SK-N-SH (cell line): ENCODE results near the gene KCNIP4. TPM values are rescaled to one million over a fixed set of nuclear protein-coding genes. Genes with fewer than 3 reads are reported as not detected.

ENCODE experiments used
- CTCF ChIA-PET: fragments of 300-600, 350-600 bp; formaldehyde crosslinking; extraction: SDS; loops from one replicate; lab custom pipeline; 2021; lab: Yijun Ruan, JAX
- POLR2A ChIA-PET: fragments of 350-600 bp; sonication (Branson Sonifier 250); formaldehyde crosslinking; extraction: SDS; loops from one replicate; lab custom pipeline; 2020; ENCODE audit warnings: antibody characterized with exemption, inconsistent platforms; lab: Yijun Ruan, JAX
- DNase-seq: peaks from one replicate; pipeline ENCODE4 v3.0.0; 2012
- H2AFZ ChIP-seq: fragments of 200-600 bp; sonication (generic); 2 replicates; pipeline ENCODE4 v1.8.1; 2016; ENCODE audit warnings: antibody characterized with exemption, mild to moderate bottlenecking, low read depth
- H3F3A ChIP-seq: fragments of 200-600 bp; sonication (generic); replicated peaks from 2 replicates; pipeline ENCODE3; 2016; ENCODE audit warnings: antibody characterized with exemption, mild to moderate bottlenecking; ENCODE audit not compliant: insufficient read depth
- H3K27ac ChIP-seq, 2 experiments: fragments of 200-500 bp in 1 of 2; fragments of 200-600 bp in 1 of 2; sonication (Bioruptor generic) in 1 of 2; sonication (generic), shearing (Covaris generic) in 1 of 2; 2 replicates each; pipeline versions ENCODE4 v1.5.1 to v1.6.1; 2014 to 2016; ENCODE audit warnings: low read depth in 2 of 2, inconsistent platforms in 1 of 2, low read length in 1 of 2, mild to moderate bottlenecking in 1 of 2, mixed read lengths in 1 of 2
- H3K27me3 ChIP-seq: fragments of 200-600 bp; sonication (generic), shearing (Covaris generic); 2 replicates; pipeline ENCODE4 v1.6.1; 2016; ENCODE audit warnings: mixed run types; ENCODE audit not compliant: insufficient read depth
- H3K36me3 ChIP-seq, 2 experiments: fragments of 200-500 bp in 1 of 2; fragments of 200-600 bp in 1 of 2; sonication (Bioruptor generic) in 1 of 2; sonication (generic) in 1 of 2; replicated peaks in 1 of 2; 2 replicates each; pipeline versions ENCODE3 to v1.5.1; 2014 to 2016; ENCODE audit warnings: low read length in 1 of 2, mild to moderate bottlenecking in 1 of 2; ENCODE audit not compliant: insufficient read depth in 2 of 2, control insufficient read depth in 1 of 2
- H3K4me1 ChIP-seq, 2 experiments: fragments of 200-500 bp in 1 of 2; fragments of 200-600 bp in 1 of 2; sonication (Bioruptor generic) in 1 of 2; sonication (generic), shearing (Covaris generic) in 1 of 2; 2 replicates each; pipeline versions ENCODE4 v1.5.1 to v1.6.1; 2014 to 2016; ENCODE audit warnings: low read depth in 1 of 2, low read length in 1 of 2, mixed run types in 1 of 2; ENCODE audit not compliant: insufficient read depth in 2 of 2, control insufficient read depth in 1 of 2
- H3K4me2 ChIP-seq: fragments of 200-600 bp; sonication (generic), shearing (Covaris generic); 2 replicates; pipeline ENCODE4 v1.6.1; 2017; ENCODE audit warnings: mixed run types
- H3K4me3 ChIP-seq, 2 experiments: fragments of 200-500 bp in 1 of 2; fragments of 200-600 bp in 1 of 2; sonication (Bioruptor generic) in 1 of 2; sonication (generic), shearing (Covaris generic) in 1 of 2; 2 replicates each; pipeline versions ENCODE4 v1.5.1 to v1.8.1; 2014 to 2016; ENCODE audit warnings: low read depth in 2 of 2, inconsistent platforms in 1 of 2, low read length in 1 of 2, mild to moderate bottlenecking in 1 of 2, mixed read lengths in 1 of 2, moderate library complexity in 1 of 2
- H3K79me2 ChIP-seq: fragments of 200-600 bp; sonication (generic); 2 replicates; pipeline ENCODE4 v1.8.1; 2017; ENCODE audit warnings: mild to moderate bottlenecking; ENCODE audit not compliant: insufficient read depth
- H3K9ac ChIP-seq: fragments of 200-600 bp; sonication (generic); 2 replicates; pipeline ENCODE4 v1.6.1; 2017; ENCODE audit warnings: mixed run types
- H3K9me2 ChIP-seq: fragments of 200-600 bp; sonication (generic); 2 replicates; pipeline ENCODE4 v1.6.1; 2017; ENCODE audit warnings: mixed run types
- H3K9me3 ChIP-seq: fragments of 200-600 bp; sonication (generic); 2 replicates; pipeline ENCODE4 v1.6.1; 2017; ENCODE audit warnings: mixed run types, mild to moderate bottlenecking, moderate library complexity
- H4K20me1 ChIP-seq: fragments of 200-600 bp; sonication (generic); 2 replicates; pipeline ENCODE4 v1.6.1; 2017; ENCODE audit warnings: mild to moderate bottlenecking, mixed run types; ENCODE audit not compliant: insufficient read depth
- EP300 ChIP-seq, 2 experiments: IDR thresholded peaks; 2 replicates each; pipeline versions ENCODE4 v1.4.0 to v1.6.1; 2012; ENCODE audit warnings: borderline replicate concordance in 1 of 2, low read depth in 1 of 2, low read length in 1 of 2
- FOSL2 ChIP-seq: IDR thresholded peaks from 2 replicates; pipeline ENCODE4 v1.4.0; 2012; ENCODE audit warnings: low read depth, mild to moderate bottlenecking, moderate library complexity, borderline replicate concordance
- FOXJ3 ChIP-seq: sonication (generic); formaldehyde crosslinking; IDR thresholded peaks from 2 replicates; pipeline ENCODE4 v1.5.1; 2020; ENCODE audit warnings: mild to moderate bottlenecking, missing genetic modification reagents
- GABPA ChIP-seq: IDR thresholded peaks from 2 replicates; pipeline ENCODE4 v1.4.0; 2012; ENCODE audit warnings: low read depth, mild to moderate bottlenecking
- GATA2 ChIP-seq: sonication (generic); formaldehyde crosslinking; IDR thresholded peaks from 2 replicates; pipeline ENCODE4 v1.5.0; 2020; ENCODE audit warnings: mild to moderate bottlenecking, missing genetic modification reagents
- NRF1 ChIP-seq: IDR thresholded peaks from 2 replicates; pipeline ENCODE4 v1.6.1; 2012; ENCODE audit warnings: low read depth, mild to moderate bottlenecking, low read length
- PBX3 ChIP-seq: IDR thresholded peaks from 2 replicates; pipeline ENCODE4; 2012
- RAD21 ChIP-seq: IDR thresholded peaks from 2 replicates; pipeline ENCODE4 v1.6.1; 2012; ENCODE audit warnings: mild to moderate bottlenecking, low read length
- SIN3A ChIP-seq: IDR thresholded peaks from 2 replicates; pipeline ENCODE4 v1.6.1; 2012; ENCODE audit warnings: low read depth, mild to moderate bottlenecking, low read length, moderate library complexity, borderline replicate concordance
- SMC3 ChIP-seq: IDR thresholded peaks from 2 replicates; pipeline ENCODE4 v1.6.1; 2012; ENCODE audit warnings: low read depth, low read length, improper control_type of control experiment
- TCF12 ChIP-seq: IDR thresholded peaks from 2 replicates; pipeline ENCODE4 v1.4.0; 2012
- TEAD4 ChIP-seq: IDR thresholded peaks from 2 replicates; pipeline ENCODE4 v1.4.0; 2012; ENCODE audit warnings: mild to moderate bottlenecking, borderline replicate concordance; ENCODE audit not compliant: insufficient read depth
- YY1 ChIP-seq: IDR thresholded peaks from 2 replicates; pipeline ENCODE4 v1.4.0; 2012; ENCODE audit warnings: low read depth, mild to moderate bottlenecking
- WGBS: methylation state at CpG from one replicate; pipeline ENCODE4 v1.1.6; 2017; ENCODE audit warnings: low lambda C conversion rate; 5-methylcytosine and 5-hydroxymethylcytosine counted together
- polyA plus RNA-seq, 3 experiments: library from polyadenylated mRNA; depleted of rRNA; stranded (reverse); fragments of >200 nt; gene quantifications; 2 replicates each; pipeline ENCODE4 v1.2.3, GENCODE V29; 2012
- TF ChIP-seq, protein P1 (sequence below): fragments of 150-350 bp; IDR thresholded peaks from 2 replicates; pipeline ENCODE4 v1.6.1; 2017; ENCODE audit warnings: antibody characterized with exemption, low read length, low read depth, borderline replicate concordance
- TF ChIP-seq, protein P2 (sequence below): fragments of 150-350 bp; IDR thresholded peaks from 2 replicates; pipeline ENCODE4 v1.6.1; 2016; ENCODE audit warnings: mild to moderate bottlenecking, low read depth, low read length
- TF ChIP-seq, protein P3 (sequence below): IDR thresholded peaks from 2 replicates; pipeline ENCODE4 v1.6.1; 2012; ENCODE audit warnings: mild to moderate bottlenecking, low read depth, low read length, moderate library complexity

Gene KCNIP4
- polyA plus RNA-seq, 1 of the 3 experiments (the other 2 are of a cell fraction) = 0.18 TPM

GRCh38 chr4:21117541-21118180 is 830.9 kb downstream of the KCNIP4 start:
- Histone ChIP-seq H4K20me1 (no peaks in the 10 kb centered on the region), H3K27me3 (no peaks in the 10 kb centered on the region), H3K79me2 (no peaks in the 10 kb centered on the region), H3F3A (peaks cover 9% of the 10 kb centered on the region), H3K9me2 (no peaks in the 10 kb centered on the region), H3K27ac (no peak overlapping the region), H3K4me1 (peaks cover 6 to 12% of the 10 kb centered on the region in 2 experiments; a peak in 1 of 4 replicates), H3K36me3 (no peaks in the 10 kb centered on the region), H3K4me2 (no peak overlapping the region), H3K4me3 (no peak overlapping the region), H3K9ac (no peak overlapping the region), H3K9me3 (no peaks in the 10 kb centered on the region), H2AFZ (no peak overlapping the region)
- 64% methylated on average over 7 of the region's 7 CpGs for WGBS
- no peak for TF ChIP-seq FOSL2
- ChIA-PET POLR2A (no interaction called here), CTCF (no interaction called here)
- no peak for DNase-seq

GRCh38 chr4:21113496-21114223 is 834.9 kb downstream of the KCNIP4 start:
- Histone ChIP-seq H3K36me3 (no peaks in the 10 kb centered on the region), H3K4me1 (peaks cover 6 to 12% of the 10 kb centered on the region in 2 experiments; a peak in 1 of 4 replicates), H2AFZ (no peak overlapping the region), H3K4me3 (no peak overlapping the region), H3K9me2 (no peaks in the 10 kb centered on the region), H3K9me3 (no peaks in the 10 kb centered on the region), H3F3A (peaks cover 9% of the 10 kb centered on the region), H3K4me2 (peak overlapping the region; percentile 55; the same call in 1 of the 2 replicates), H4K20me1 (no peaks in the 10 kb centered on the region), H3K27ac (peak overlapping the region; percentile 64 to 86; a peak in 3 of 4 replicates), H3K9ac (no peak overlapping the region), H3K79me2 (no peaks in the 10 kb centered on the region), H3K27me3 (no peaks in the 10 kb centered on the region)
- POLR2A ChIA-PET = no interaction called here
- CTCF ChIA-PET = interaction anchor here (0.6 to 1.6 kb wide), 3 partner anchors 12 to 340 kb away, joined by 3 to 8 read pairs (median 4); no protein-coding TSS in a partner anchor
- 18% methylated on average over 3 of the region's 3 CpGs for WGBS
- peak; percentile 54 for DNase-seq
- TF ChIP-seq, protein P1, sequence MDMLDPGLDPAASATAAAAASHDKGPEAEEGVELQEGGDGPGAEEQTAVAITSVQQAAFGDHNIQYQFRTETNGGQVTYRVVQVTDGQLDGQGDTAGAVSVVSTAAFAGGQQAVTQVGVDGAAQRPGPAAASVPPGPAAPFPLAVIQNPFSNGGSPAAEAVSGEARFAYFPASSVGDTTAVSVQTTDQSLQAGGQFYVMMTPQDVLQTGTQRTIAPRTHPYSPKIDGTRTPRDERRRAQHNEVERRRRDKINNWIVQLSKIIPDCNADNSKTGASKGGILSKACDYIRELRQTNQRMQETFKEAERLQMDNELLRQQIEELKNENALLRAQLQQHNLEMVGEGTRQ = no peak
- TF ChIP-seq GABPA = no peak
- no peak for TF ChIP-seq FOXJ3
- no peak for TF ChIP-seq FOSL2
- no peak for TF ChIP-seq SMC3
- TF ChIP-seq, protein P2, sequence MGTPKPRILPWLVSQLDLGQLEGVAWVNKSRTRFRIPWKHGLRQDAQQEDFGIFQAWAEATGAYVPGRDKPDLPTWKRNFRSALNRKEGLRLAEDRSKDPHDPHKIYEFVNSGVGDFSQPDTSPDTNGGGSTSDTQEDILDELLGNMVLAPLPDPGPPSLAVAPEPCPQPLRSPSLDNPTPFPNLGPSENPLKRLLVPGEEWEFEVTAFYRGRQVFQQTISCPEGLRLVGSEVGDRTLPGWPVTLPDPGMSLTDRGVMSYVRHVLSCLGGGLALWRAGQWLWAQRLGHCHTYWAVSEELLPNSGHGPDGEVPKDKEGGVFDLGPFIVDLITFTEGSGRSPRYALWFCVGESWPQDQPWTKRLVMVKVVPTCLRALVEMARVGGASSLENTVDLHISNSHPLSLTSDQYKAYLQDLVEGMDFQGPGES = no peak
- TF ChIP-seq EP300 (IDR thresholded peaks at IDR 0.05; ENCODE audit: borderline replicate concordance in 1 of 2, low read depth in 1 of 2, low read length in 1 of 2) = 0 out of 4 replicates have a peak, but pooled peaks of 1 of the 2 experiments have one; percentile 6
- no peak; the same call in 1 of the 2 replicates for TF ChIP-seq PBX3
- no peak for TF ChIP-seq RAD21
- TF ChIP-seq TCF12 = peak; percentile 59; the same call in 1 of the 2 replicates
- TF ChIP-seq, protein P3, sequence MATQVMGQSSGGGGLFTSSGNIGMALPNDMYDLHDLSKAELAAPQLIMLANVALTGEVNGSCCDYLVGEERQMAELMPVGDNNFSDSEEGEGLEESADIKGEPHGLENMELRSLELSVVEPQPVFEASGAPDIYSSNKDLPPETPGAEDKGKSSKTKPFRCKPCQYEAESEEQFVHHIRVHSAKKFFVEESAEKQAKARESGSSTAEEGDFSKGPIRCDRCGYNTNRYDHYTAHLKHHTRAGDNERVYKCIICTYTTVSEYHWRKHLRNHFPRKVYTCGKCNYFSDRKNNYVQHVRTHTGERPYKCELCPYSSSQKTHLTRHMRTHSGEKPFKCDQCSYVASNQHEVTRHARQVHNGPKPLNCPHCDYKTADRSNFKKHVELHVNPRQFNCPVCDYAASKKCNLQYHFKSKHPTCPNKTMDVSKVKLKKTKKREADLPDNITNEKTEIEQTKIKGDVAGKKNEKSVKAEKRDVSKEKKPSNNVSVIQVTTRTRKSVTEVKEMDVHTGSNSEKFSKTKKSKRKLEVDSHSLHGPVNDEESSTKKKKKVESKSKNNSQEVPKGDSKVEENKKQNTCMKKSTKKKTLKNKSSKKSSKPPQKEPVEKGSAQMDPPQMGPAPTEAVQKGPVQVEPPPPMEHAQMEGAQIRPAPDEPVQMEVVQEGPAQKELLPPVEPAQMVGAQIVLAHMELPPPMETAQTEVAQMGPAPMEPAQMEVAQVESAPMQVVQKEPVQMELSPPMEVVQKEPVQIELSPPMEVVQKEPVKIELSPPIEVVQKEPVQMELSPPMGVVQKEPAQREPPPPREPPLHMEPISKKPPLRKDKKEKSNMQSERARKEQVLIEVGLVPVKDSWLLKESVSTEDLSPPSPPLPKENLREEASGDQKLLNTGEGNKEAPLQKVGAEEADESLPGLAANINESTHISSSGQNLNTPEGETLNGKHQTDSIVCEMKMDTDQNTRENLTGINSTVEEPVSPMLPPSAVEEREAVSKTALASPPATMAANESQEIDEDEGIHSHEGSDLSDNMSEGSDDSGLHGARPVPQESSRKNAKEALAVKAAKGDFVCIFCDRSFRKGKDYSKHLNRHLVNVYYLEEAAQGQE = no peak
- TF ChIP-seq YY1 = no peak
- no peak for TF ChIP-seq NRF1
- TF ChIP-seq TEAD4 = peak; percentile 46; the same call in 1 of the 2 replicates
- TF ChIP-seq GATA2 (CRISPR knock-in tag) = peak; percentile 36
- no peak for TF ChIP-seq SIN3A
